HG02970 (cell line): Measurements from ENCODE around the gene CCSER1.

Experiments
- ATAC-seq: cut with Tn5 transposase; IDR thresholded peaks from one replicate; pipeline ENCODE4 v1.9.1; 2021; ENCODE audit warnings: mild to moderate bottlenecking, moderate library complexity, moderate number of reproducible peaks; ENCODE audit not compliant: unreplicated experiment, low FRiP score

CCSER1 gene

GRCh38 chr4:90187148-90187884 is 60.1 kb downstream of the CCSER1 start:
- ATAC-seq = no peak

GRCh38 chr4:90189178-90189577 is 62.0 kb downstream of the CCSER1 start:
- ATAC-seq = no peak

GRCh38 chr4:90189946-90190345 is 62.8 kb downstream of the CCSER1 start:
- no peak for ATAC-seq

GRCh38 chr4:90190525-90190924 is 63.3 kb downstream of the CCSER1 start:
- no peak for ATAC-seq

GRCh38 chr4:90198086-90198847 is 71.1 kb downstream of the CCSER1 start:
- no peak for ATAC-seq

- ATAC-seq = no peak
These were observed 80.8 kb downstream of the CCSER1 start for GRCh38 chr4:90207887-90208454.

- ATAC-seq = no peak
These were observed 82.7 kb downstream of the CCSER1 start for GRCh38 chr4:90209922-90210321.

GRCh38 chr4:90211174-90211573 is 84.0 kb downstream of the CCSER1 start:
- no peak for ATAC-seq

- ATAC-seq = no peak
These were observed 88.1 kb downstream of the CCSER1 start for GRCh38 chr4:90215286-90215685.

- ATAC-seq = no peak
These were observed 92.6 kb downstream of the CCSER1 start for GRCh38 chr4:90219822-90220221.

GRCh38 chr4:90220459-90220858 is 93.3 kb downstream of the CCSER1 start:
- ATAC-seq = no peak

- ATAC-seq = no peak
These were observed 99.5 kb downstream of the CCSER1 start for GRCh38 chr4:90226734-90227133.

GRCh38 chr4:90227177-90227576 is 100.0 kb downstream of the CCSER1 start:
- no peak for ATAC-seq

- no peak for ATAC-seq
These were observed 107.8 kb downstream of the CCSER1 start for GRCh38 chr4:90234916-90235547.

GRCh38 chr4:90237751-90238530 is 110.7 kb downstream of the CCSER1 start:
- ATAC-seq = no peak

- ATAC-seq = no peak
These were observed 113.1 kb downstream of the CCSER1 start for GRCh38 chr4:90240333-90240732.

GRCh38 chr4:90241008-90241407 is 113.8 kb downstream of the CCSER1 start:
- no peak for ATAC-seq

GRCh38 chr4:90245837-90246236 is 118.6 kb downstream of the CCSER1 start:
- ATAC-seq = no peak

GRCh38 chr4:90246816-90247215 is 119.6 kb downstream of the CCSER1 start:
- no peak for ATAC-seq

- ATAC-seq = no peak
These were observed 127.2 kb downstream of the CCSER1 start for GRCh38 chr4:90254357-90254756.
